ENCODE data around the gene COPS9. TPM values are rescaled to one million over a fixed set of nuclear protein-coding genes. Genes with fewer than 3 reads are reported as not detected.

The COPS9 gene
- total RNA-seq, 1 donor from 2014 or later: 34.7 TPM

- DNase-seq (ENCODE audit: low read depth): no peak
Observed at GRCh38 chr2:240147911-240148587, 11.9 kb upstream of the COPS9 start.

- no peak for DNase-seq (ENCODE audit: low read depth)
Observed at GRCh38 chr2:240147382-240147781, 11.3 kb upstream of the COPS9 start.

- DNase-seq (ENCODE audit: low read depth): no peak
Observed at GRCh38 chr2:240146627-240147278, 10.6 kb upstream of the COPS9 start.

- DNase-seq (ENCODE audit: low read depth): no peak
Observed at GRCh38 chr2:240146141-240146561, 10.0 kb upstream of the COPS9 start.

- DNase-seq (ENCODE audit: low read depth): no peak
Observed at GRCh38 chr2:240145461-240145860, 9.4 kb upstream of the COPS9 start.

GRCh38 chr2:240144649-240145261, 8.7 kb upstream of the COPS9 start:
- no peak for DNase-seq (ENCODE audit: low read depth)

- DNase-seq (ENCODE audit: low read depth): peak; percentile 9
Observed at GRCh38 chr2:240143801-240144648, 7.9 kb upstream of the COPS9 start.

- no peak for DNase-seq (ENCODE audit: low read depth)
Observed at GRCh38 chr2:240143276-240143675, 7.2 kb upstream of the COPS9 start.

- no peak for DNase-seq (ENCODE audit: low read depth)
Observed at GRCh38 chr2:240142859-240143258, 6.8 kb upstream of the COPS9 start.

GRCh38 chr2:240142256-240142775, 6.2 kb upstream of the COPS9 start:
- no peak for DNase-seq (ENCODE audit: low read depth)

- DNase-seq (ENCODE audit: low read depth): no peak
Observed at GRCh38 chr2:240141736-240142135, 5.6 kb upstream of the COPS9 start.

- DNase-seq (ENCODE audit: low read depth): no peak
Observed at GRCh38 chr2:240140920-240141319, 4.8 kb upstream of the COPS9 start.

GRCh38 chr2:240140511-240140910, 4.4 kb upstream of the COPS9 start, which contains the start of gene OTOS:
OTOS (minus strand) TSS chr2:240140658; CDS start chr2:240140326, 332 bp downstream.
- peak; percentile 2 for DNase-seq (ENCODE audit: low read depth)

GRCh38 chr2:240139666-240140393, 3.7 kb upstream of the COPS9 start:
- no peak for DNase-seq (ENCODE audit: low read depth)

- no peak for DNase-seq (ENCODE audit: low read depth)
Observed at GRCh38 chr2:240139011-240139441, 2.9 kb upstream of the COPS9 start.

GRCh38 chr2:240138254-240138984, 2.3 kb upstream of the COPS9 start:
- no peak for DNase-seq (ENCODE audit: low read depth)

GRCh38 chr2:240137596-240138253, 1.6 kb upstream of the COPS9 start:
- no peak for DNase-seq (ENCODE audit: low read depth)

- no peak for DNase-seq (ENCODE audit: low read depth)
Observed at GRCh38 chr2:240136671-240137292, 677 bp upstream of the COPS9 start.

GRCh38 chr2:240135706-240136012, 446 bp downstream of the COPS9 start:
- DNase-seq (ENCODE audit: low read depth): no peak
